SKM-1 treated with dmso at 0.1 percent for 144 hours (cell line): ENCODE results near the gene WNT6.
A peak's percentile ranks its signal among the peaks of the same experiment; 100 is the strongest.

ENCODE experiments used
- DNase-seq: peaks from one replicate; lab custom pipeline; 2025; ENCODE audit not compliant: unreplicated experiment; lab: John Stamatoyannopoulos, UW

Gene WNT6

DNA sequence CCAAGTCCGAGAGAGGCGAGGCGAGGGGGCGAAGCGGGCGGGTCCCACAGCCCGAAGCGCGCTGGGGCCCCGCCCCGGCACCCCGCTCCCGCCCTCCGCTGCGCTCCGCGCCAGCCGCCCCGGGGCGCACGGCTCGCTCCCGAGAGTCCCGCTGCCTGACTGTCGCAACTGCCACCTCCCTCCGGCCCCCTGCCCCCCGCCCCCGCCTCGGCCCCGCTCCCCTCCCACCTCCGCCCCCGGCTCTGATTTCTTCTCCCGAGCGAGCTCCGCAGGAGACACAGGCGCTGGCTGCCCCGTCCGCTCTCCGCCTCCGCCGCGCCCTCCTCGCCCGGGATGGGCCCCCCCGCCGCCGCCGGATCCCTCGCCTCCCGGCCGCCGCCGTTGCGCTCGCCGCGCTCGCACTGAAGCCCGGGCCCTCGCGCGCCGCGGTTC is at the start of gene WNT6:
WNT6 (plus strand) TSS at position 250 of the 432 bp plus-strand sequence. CDS start 233 bp downstream, outside the sequence.
- DNase-seq: no peak

DNA sequence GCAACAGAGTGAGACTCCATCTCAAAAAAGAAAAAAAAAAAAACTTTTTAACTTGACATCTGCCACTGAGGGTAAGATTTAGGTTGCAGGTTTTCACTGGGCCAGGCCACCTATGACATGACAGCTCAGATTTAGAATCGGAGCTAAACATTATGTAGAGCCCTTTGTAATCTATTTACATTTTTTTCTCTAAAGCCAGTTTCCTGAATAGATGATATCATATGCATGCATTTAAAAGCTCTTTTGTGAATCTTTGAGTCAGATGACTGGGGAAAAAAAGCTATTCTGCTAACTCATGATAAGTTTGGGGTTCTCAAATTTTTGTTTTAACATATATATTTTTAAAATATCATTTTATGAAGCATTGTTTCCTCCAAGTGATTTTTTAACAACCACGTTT is 49.3 kb upstream of the WNT6 start:
- DNase-seq: no peak

DNA sequence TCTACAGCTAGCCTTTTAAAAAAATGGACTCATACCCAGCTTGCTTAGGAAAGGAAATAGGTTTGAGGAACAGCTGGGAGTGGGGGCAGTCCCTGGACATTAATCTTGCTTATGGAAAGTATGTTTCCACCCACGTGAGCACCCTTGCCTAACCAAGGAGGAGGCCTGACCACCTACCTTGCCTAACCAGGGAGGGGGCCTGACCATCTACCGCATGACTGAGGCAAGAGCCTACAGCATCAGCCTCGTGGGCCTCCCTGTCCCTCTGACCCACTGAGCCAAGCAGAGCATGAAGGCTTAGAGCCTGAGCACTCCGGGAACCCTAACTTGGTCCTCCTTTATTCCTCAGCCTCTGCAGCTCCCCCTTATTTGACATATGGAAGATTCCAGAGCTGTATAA is 48.2 kb upstream of the WNT6 start:
- peak; percentile 59 for DNase-seq

DNA sequence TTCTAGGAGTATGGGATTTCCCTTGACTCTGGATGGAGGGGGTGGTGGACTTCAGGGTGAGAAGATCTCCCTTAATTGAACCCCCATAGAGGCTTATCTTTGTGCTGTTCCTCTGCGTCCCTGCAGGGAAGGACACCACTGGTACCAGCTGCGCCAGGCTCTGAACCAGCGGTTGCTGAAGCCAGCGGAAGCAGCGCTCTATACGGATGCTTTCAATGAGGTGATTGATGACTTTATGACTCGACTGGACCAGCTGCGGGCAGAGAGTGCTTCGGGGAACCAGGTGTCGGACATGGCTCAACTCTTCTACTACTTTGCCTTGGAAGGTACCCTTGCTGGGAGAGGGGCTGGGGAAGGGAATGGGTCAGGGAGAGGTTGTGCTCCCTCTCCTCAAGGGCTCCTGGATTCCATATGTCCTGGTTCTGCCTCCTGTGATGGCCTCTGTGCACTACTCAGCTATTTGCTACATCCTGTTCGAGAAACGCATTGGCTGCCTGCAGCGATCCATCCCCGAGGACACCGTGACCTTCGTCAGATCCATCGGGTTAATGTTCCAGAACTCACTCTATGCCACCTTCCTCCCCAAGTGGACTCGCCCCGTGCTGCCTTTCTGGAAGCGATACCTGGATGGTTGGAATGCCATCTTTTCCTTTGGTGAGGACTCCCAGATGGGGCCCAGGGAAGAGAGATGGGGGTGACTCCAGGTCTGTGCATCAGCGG is 47.3 kb upstream of the WNT6 start:
- DNase-seq: no peak

DNA sequence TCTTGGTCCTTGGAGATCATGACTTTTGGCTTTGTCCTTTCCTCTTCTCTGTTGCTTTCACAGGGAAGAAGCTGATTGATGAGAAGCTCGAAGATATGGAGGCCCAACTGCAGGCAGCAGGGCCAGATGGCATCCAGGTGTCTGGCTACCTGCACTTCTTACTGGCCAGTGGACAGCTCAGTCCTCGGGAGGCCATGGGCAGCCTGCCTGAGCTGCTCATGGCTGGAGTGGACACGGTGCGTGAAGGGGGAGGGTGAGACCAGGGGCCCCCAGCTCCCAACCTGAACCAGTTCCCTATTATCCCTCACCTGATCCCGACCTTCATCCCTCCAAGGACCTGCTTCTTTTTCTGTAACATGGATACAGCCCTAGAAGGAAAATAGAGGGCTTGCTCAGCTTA is 46.7 kb upstream of the WNT6 start:
- no peak for DNase-seq

DNA sequence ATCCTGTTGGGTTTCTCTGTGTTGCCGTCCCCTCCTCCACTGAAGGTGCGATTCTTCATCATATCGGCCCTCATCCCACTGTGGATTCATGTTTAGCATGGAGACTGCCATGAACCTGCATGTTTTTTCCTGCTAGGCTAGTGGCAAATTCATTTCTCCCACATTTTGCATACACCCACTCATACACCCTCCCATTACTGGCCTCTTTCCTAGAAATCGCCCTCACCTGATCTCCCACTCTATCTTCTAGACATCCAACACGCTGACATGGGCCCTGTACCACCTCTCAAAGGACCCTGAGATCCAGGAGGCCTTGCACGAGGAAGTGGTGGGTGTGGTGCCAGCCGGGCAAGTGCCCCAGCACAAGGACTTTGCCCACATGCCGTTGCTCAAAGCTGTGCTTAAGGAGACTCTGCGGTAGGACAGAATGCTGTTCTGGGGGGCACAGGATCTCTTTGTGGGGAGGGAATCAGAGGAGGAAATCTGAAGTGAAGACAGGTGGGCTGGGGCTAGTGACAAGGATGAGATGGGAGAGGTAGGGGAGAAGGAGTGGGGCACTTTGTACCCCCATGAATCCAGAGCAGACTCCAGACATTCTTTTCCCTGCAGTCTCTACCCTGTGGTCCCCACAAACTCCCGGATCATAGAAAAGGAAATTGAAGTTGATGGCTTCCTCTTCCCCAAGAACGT is 45.7 kb upstream of the WNT6 start:
- no peak for DNase-seq

DNA sequence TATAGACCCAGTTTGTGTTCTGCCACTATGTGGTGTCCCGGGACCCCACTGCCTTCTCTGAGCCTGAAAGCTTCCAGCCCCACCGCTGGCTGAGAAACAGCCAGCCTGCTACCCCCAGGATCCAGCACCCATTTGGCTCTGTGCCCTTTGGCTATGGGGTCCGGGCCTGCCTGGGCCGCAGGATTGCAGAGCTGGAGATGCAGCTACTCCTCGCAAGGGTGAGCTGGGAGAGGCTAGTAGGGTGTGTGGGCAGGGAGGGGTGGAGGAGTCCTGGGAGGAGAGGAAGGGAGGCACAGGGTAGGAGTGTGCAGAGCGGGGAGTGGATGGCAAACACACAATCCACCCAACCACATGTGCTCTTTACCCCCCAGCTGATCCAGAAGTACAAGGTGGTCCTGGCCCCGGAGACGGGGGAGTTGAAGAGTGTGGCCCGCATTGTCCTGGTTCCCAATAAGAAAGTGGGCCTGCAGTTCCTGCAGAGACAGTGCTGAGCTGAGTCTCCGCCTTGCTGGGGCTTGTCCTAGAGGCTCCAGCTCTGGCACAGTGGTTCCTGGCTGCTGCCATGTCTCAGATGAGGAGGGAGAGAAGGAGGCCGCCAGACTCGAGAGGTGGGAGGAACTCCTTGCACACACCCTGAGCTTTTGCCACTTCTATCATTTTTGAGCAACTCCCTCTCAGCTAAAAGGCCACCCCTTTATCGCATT is 44.9 kb upstream of the WNT6 start:
- no peak for DNase-seq

DNA sequence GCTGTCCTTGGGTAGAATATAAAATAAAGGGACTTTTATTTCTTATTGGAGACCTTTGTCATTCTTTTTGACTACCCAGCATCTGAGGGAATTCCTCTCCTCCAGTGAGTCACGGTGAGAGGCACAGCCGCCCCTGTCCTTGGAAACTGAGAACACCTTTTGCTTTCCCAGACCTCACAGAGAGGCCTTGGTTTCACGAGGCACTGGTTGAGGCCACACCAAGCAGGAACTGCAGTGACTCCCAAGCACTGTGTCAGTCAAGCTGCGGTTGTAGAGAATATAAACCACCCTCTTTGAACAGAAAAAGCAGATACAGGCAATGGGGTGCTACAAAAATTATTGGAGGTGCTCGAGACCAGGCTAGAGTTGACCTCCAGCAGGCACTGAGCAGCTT is 44.4 kb upstream of the WNT6 start:
- DNase-seq: no peak

DNA sequence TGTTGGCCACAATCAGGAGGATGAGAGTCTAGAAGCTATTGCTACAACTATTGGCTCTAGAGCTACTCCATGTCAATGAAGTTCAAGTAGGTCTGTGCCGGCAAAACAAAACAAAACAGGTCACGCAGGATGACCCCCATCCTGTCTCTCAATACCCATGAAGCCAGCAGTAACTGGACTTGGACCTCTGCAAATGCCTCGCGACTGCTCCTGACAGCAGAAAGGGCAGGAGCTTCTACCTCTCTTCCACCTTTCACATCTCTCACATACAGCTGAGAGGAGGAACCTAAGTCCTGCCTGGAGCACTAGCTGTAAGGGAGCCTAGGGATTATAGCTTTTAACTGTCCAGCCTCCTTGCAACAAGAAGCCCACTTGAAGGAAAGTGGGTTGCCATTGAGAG is 44.0 kb upstream of the WNT6 start:
- DNase-seq: no peak

DNA sequence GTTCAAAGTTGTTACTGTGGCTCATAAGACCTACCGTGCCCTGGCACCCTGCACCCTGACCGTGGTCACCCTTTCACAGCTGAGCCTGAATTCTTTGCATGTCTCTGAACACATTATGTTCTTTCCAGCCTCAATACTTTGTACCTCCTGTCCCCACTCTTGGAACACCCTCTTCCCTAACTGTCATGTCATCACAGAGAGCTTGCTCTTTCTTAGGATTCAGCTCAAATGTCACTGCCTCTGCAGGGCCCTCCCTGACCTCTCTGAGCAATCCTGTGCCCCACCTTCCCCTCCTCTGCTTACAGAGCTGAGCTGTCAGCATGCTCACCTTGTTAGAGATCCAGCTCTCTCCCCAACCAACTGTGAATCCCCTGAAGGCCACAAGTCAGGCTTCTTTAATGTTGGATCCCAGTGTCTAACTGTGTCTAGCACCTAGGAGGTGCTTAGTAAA is 43.0 kb upstream of the WNT6 start:
- no peak for DNase-seq

DNA sequence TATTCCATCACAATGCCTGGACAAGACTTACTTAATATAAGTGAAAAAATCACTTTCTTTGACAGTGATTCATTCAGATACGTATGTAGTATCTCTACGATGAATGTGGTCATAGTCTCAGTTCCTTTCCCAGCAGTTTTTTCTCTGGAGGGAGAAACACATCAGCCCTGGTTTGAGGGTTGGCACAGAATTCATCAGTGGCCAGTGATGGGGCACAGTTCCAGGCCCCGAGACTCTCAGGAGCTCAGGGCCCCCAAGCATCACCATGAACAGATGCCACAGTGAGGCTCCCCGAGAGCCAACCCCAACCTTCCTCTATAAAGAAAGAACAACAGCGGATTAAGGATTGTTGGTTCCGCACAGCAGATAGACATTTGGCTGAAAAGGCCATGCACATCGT is 40.5 kb upstream of the WNT6 start:
- DNase-seq: no peak

DNA sequence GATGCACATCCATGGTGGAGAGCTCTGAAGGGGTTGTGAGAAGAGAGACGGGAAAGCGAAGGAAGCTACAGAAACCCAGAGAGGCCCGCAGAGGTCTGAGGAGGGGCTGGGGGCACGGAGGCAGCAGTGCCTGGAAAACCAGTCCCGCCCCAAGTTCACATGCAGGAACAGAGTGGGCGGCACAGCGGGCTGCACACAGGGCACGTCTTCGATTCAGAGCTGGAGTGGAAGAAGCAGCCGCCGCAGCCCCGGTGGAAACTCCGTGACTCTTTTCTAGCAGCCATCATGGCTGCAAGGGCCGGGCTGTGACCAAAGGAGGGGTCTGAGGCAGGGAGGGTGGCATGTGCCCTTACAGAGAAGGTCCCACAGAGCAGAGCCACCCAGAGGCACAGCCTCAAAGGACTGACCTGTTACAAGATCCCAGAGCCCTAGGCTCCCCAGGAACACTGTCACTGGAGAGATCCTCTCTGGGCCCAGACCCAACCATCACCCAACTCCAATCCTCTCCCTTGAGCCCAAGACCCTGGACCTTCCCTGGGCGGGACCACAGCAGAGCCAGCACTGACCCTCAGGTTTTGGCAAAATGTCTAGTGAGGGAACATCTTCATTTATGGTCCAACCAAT is 38.7 kb upstream of the WNT6 start:
- DNase-seq: no peak

DNA sequence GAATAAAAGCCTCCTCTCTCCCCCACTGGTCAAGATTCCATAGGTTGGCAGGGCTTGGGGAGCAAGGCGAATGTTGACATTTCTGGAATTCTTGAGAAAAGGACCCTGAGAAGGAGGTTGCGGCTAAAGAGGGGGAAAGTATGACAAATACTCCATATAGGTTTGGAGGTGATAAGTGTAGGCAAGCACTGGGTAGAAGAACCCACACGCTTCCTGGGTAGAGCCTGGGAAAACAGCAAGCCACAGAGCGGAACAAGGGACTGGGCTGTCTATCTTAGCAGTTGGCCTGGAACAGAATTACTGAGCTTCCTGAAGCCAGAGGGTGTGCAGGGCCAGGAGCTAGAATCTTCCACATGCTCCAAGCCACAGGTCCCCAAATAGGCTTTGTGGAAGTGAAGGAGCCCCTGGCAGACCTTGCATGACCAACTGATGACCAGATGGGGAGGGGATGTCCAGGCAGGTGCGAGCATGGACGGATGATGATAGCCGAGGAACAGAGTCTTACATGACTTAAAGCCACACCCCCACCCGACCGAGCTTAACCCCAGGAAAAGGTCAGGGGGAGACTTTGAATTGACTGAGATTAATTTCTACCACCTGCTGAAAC is 37.9 kb upstream of the WNT6 start:
- no peak for DNase-seq

DNA sequence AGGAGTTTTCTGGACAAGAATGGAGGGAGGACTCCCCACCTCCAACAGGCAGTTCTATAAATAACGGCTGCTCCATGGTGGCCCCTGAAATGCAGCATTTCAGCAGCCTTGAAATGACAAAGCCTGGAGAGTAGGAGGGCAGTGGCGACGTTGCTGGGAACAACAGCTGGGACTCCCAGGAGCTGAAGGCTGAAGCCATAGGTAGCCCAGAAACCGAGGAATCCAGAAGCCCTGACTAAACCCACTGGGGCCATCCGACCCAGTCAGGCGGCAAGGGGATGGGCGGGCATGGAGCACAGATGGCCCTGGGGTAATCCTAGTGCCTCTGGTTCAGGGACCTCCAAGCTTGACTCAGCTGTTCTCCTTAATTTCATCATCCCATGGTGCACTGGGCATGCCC is 37.0 kb upstream of the WNT6 start:
- no peak for DNase-seq

DNA sequence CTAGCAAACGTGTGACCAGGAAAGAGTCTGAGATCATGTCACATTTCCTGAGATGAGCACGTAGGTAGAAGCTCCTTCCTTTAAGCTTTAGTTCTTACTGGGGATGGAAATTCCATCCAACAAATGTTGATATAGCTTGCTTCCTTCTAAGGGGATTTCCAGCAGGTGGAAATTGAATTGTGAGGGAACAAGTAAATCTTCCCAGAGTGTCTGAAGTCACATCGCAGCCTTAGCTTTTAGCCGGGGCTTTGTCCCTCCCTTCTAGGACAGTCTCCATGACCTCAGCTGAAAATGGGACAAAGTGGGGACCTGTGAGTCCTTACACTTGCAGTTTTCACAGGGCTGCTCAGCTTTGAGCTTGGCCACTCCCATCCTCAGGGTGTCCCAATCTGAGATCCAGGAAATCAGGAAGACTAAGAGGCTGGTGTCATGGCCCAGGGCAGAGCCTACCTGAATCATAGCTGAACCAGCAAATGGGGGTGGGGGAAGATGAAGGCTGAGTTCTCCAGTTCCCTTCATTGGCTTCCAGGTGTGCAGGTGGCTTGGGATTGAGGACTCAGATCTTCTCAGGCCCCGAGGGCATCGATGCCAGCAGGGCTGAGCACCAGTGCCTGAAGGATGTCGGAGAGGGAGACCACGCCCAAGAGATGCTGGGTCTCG is 36.3 kb upstream of the WNT6 start:
- no peak for DNase-seq

DNA sequence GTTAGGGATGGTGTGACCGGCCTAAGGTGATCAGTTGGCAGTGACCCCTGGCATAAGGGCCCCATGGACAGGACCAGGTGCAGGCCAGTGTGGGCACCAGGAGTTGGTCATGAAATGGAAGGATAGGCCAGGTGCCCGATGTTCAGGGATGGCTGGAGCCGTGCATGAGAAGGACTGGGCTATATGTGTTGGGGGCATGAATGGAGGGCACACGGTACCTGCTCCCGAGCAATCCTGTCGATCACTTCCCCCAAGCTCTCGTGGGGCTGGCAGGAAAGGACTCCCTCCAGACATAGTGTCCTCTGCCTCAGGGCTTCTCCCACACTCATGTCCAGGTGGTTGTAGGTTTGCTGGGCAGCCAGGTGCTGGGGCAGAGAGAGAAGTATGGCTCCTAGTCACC is 35.6 kb upstream of the WNT6 start:
- DNase-seq: no peak

DNA sequence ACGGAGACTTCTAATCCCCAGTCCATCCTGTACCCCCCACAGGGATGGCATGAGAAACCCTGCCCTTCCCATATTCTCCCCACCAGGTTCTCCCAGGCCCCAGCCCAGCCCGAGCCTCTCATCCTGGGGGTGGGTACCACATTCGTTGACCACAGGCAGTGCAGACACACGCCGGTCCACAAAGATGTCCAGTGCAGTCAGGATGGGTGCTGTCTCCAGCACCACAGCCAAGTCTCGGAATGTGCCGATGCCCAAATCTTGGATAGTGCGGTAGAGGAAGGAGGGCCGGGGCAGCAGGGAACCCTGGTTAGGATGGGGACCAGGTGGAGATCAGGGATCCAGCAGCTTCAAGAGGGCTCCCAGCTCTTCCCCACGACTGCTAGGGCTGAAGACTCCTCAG is 32.8 kb upstream of the WNT6 start:
- DNase-seq: no peak

DNA sequence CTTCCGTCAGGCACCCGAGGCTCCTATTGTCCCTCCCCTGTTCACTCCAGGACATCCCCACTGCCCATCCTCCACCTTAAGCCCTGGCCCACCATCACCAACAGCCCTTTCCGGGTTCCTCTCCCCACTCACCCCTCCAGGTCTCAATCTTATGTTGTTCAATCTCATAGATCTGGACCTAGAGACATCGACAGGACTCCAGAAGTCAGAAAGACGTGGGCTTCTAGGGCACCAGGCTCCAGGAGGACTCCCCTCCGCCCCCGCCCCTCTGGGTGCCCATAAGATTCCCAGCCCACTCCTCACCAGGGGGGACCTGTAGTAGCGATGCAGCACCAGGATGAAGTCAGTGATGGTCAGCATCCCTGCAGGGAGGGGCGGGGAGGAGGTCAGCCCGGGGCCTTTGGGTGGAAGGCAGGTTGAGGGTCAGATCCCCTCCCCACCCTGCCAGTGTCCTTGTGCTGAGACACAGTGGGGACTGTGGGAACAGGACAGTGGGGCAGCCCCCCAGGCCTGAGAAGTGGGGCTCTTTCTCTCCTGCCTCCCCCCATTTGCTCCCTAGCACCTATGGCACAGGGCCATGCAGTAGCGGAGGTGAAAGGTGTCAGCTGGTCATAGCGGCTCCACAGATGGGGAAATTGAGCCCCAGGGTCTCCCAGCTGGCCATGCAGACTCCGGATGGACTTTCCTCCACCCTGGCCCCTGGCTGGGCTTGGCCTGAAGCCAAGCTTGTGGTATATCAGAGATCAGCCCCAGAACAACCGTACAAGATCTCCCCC is 31.7 kb upstream of the WNT6 start:
- DNase-seq: no peak

DNA sequence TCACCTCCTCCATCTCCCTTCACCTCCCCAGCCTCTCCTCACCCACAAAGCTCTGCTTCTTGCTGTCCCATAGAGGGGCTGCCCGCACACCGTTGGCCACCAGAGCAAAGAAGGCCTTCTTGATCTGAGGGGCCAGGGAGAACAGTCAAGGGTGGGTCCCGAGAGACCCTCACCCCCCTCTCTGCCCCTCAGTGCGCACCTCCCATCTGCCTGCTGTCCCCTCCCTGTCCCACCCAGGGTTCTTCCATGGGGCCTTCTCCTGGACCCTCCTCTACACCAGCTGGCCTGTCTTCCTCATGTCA is 31.2 kb upstream of the WNT6 start:
- no peak for DNase-seq

DNA sequence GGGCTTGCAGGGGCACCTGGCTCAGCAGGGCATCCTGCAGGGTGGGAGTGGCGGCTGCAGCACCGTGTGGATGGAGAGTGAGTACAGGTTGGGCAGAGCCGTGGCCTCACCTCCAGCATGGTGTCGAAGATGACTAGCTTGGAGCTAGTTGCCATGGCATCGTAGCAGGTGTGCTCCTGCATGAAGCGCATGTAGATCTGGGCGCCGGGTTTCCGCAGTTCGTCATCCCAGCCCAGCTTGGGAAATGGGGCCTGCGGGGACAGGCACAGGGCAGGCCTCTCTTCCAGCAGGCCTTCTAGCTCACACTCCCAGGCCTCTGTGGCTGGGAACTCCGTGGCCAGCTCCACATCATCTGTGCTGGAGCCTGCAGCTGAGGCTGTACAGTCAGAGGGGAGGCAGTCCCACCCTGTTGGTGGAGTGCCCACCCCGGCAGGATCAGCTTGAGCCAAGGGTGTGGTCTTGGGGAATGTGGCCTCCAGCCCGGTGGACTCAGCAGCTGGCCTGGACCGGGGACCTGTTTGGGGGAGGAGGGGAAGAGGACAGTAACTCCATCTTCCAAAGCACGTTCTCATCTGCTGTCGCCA is 29.6 kb upstream of the WNT6 start:
- DNase-seq: no peak
